GM19463 (cell line): ENCODE measurements around the gene AP4S1.
"Not testable (repeated sequence)": the region's sequence is repeated elsewhere in the genome, so short reads cannot be mapped to it uniquely, and the experiment has no call there.

Source experiments
- ATAC-seq: cut with Tn5 transposase; IDR thresholded peaks from one replicate; pipeline ENCODE4 v1.9.1; 2021; ENCODE audit warnings: mild to moderate bottlenecking, moderate library complexity; ENCODE audit not compliant: unreplicated experiment

Gene AP4S1

GRCh38 chr14:31042300-31042699 is 16.9 kb downstream of the AP4S1 start:
- ATAC-seq: no peak

GRCh38 chr14:31042893-31043292 is 17.4 kb downstream of the AP4S1 start:
- ATAC-seq: not testable (repeated sequence)

- no peak for ATAC-seq
These were observed 17.9 kb downstream of the AP4S1 start for GRCh38 chr14:31043379-31043778.

GRCh38 chr14:31045501-31046080 is 20.1 kb downstream of the AP4S1 start:
- ATAC-seq: no peak

GRCh38 chr14:31047503-31047902 is 22.1 kb downstream of the AP4S1 start:
- no peak for ATAC-seq

- ATAC-seq: no peak
These were observed 25.6 kb downstream of the AP4S1 start for GRCh38 chr14:31051023-31051422.

- no peak for ATAC-seq
These were observed 26.1 kb downstream of the AP4S1 start for GRCh38 chr14:31051511-31051910.

- ATAC-seq: not testable (repeated sequence)
These were observed 27.6 kb downstream of the AP4S1 start for GRCh38 chr14:31052905-31053586.

GRCh38 chr14:31057035-31057434 is 31.6 kb downstream of the AP4S1 start:
- ATAC-seq: no peak

- ATAC-seq: no peak
These were observed 32.4 kb downstream of the AP4S1 start for GRCh38 chr14:31057701-31058364.

GRCh38 chr14:31059152-31059924 is 33.9 kb downstream of the AP4S1 start:
- ATAC-seq: no peak

GRCh38 chr14:31060253-31060875 is 34.9 kb downstream of the AP4S1 start:
- no peak for ATAC-seq

- ATAC-seq: not testable (repeated sequence)
These were observed 37.5 kb downstream of the AP4S1 start for GRCh38 chr14:31062908-31063307.

GRCh38 chr14:31068235-31068634 is 42.8 kb downstream of the AP4S1 start:
- ATAC-seq: no peak

- ATAC-seq: no peak
These were observed 43.9 kb downstream of the AP4S1 start for GRCh38 chr14:31069343-31069742.

- no peak for ATAC-seq
These were observed 45.0 kb downstream of the AP4S1 start for GRCh38 chr14:31070431-31070830.

- ATAC-seq: no peak
These were observed 45.7 kb downstream of the AP4S1 start for GRCh38 chr14:31071151-31071550.

- no peak for ATAC-seq
These were observed 49.7 kb downstream of the AP4S1 start for GRCh38 chr14:31075144-31075543.

GRCh38 chr14:31078766-31079165 is 53.3 kb downstream of the AP4S1 start:
- no peak for ATAC-seq

GRCh38 chr14:31080056-31080455 is 54.6 kb downstream of the AP4S1 start:
- no peak for ATAC-seq

- ATAC-seq: no peak
These were observed 55.0 kb downstream of the AP4S1 start for GRCh38 chr14:31080484-31080883.
